HepG2 (cell line): ENCODE results near the gene RPS19. TPM values are rescaled to one million over a fixed set of nuclear protein-coding genes. Genes with fewer than 3 reads are reported as not detected.

ENCODE experiments used
- CREB3 ChIP-seq: sonication (generic); formaldehyde crosslinking; IDR thresholded peaks from 2 replicates; pipeline ENCODE4 v1.5.0; 2020; ENCODE audit warnings: missing genetic modification reagents
- HMG20B ChIP-seq: conservative IDR thresholded peaks from 2 replicates; pipeline ENCODE4 v1.6.1; 2016; ENCODE audit warnings: missing genetic modification reagents, missing compliant biosample characterization
- MBD4 ChIP-seq: IDR thresholded peaks from 2 replicates; pipeline ENCODE4 v1.6.1; 2012; ENCODE audit warnings: low read length, inconsistent platforms, borderline replicate concordance
- TBX3 ChIP-seq: fragments of 450-650 bp; IDR thresholded peaks from 2 replicates; pipeline ENCODE4 v1.6.1; 2017; ENCODE audit warnings: antibody characterized with exemption, mild to moderate bottlenecking, inconsistent platforms, borderline replicate concordance
- THAP7 ChIP-seq: sonication (generic); formaldehyde crosslinking; IDR thresholded peaks from 2 replicates; pipeline ENCODE4 v1.8.1; 2023; ENCODE audit warnings: mild to moderate bottlenecking, missing genetic modification reagents
- ZBTB25 ChIP-seq: IDR thresholded peaks from 2 replicates; pipeline ENCODE4 v1.6.1; 2018; ENCODE audit warnings: missing genetic modification reagents
- ZFP37 ChIP-seq: sonication (generic); formaldehyde crosslinking; IDR thresholded peaks from 2 replicates; pipeline ENCODE4 v1.4.0; 2020; ENCODE audit warnings: missing genetic modification reagents, borderline replicate concordance
- polyA plus RNA-seq, 8 experiments: library from polyadenylated mRNA; depleted of rRNA in 3 of 8; stranded (reverse) in 7 of 8; unstranded in 1 of 8; fragments of >200 nt; fragmentation: Illumina TruSeq in 4 of 8; extraction: Trizol in 4 of 8; gene quantifications; 2 replicates each; pipeline versions ENCODE4 v1.2.1 to v1.2.3, GENCODE V29; 2011 to 2016; ENCODE audit warnings: low read depth in 4 of 8, missing spikeins in 1 of 8, mixed read lengths in 1 of 8; ENCODE audit not compliant: insufficient read depth in 1 of 8
- total RNA-seq, 5 experiments: library from RNA; depleted of rRNA; stranded (reverse); fragments of >200 nt; fragmentation: Illumina TruSeq; extraction: Trizol; gene quantifications; 2 replicates each; pipeline ENCODE4 v1.2.3, GENCODE V29; 2016; ENCODE audit warnings: low read depth in 1 of 5
- TF ChIP-seq, protein P1 (sequence below): sonication (generic); formaldehyde crosslinking; IDR thresholded peaks from one replicate; pipeline ENCODE4 v1.5.1; 2020; ENCODE audit warnings: mild to moderate bottlenecking, missing genetic modification reagents; ENCODE audit errors: not compliant biosample characterization
- TF ChIP-seq, protein P2 (sequence below): sonication (generic); formaldehyde crosslinking; conservative IDR thresholded peaks from 2 replicates; pipeline ENCODE4 v1.4.0; 2020; ENCODE audit warnings: missing genetic modification reagents
- TF ChIP-seq, protein P3 (sequence below): fragments of 450-650 bp; IDR thresholded peaks from 2 replicates; pipeline ENCODE4 v1.6.1; 2017; ENCODE audit warnings: mild to moderate bottlenecking

RPS19 gene
- total and polyA plus RNA-seq, 2 of the 13 experiments (the other 11 are each of a cell fraction or from before 2014, with no cell fraction given) = 1,983 to 4,758 TPM

DNA sequence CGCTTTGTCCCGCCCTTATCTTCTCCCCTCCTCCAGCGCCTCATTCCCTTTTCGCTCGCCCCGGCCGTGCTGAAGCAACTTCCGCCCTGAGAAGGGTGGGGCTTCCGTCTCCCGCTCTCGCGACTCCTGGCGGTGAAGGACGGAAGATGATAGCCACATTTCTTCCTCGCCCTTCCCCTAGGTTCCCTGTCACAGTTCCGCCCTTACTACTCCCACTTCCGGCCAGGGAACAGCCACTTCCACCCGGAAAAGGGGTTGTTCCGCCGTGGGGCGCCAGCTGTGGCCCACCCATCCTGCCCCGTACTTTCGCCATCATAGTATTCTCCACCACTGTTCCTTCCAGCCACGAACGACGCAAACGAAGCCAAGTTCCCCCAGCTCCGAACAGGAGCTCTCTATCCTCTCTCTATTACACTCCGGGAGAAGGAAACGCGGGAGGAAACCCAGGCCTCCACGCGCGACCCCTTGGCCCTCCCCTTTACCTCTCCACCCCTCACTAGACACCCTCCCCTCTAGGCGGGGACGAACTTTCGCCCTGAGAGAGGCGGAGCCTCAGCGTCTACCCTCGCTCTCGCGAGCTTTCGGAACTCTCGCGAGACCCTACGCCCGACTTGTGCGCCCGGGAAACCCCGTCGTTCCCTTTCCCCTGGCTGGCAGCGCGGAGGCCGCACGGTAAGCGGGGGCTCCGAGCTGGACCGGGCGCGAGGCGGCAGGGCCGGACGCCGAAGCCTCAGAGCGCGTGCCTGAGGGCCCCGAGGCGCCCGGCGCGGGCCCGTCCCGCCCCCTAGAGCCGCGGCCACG lies at the start of gene RPS19 (continued):
- TF ChIP-seq, protein P1, sequence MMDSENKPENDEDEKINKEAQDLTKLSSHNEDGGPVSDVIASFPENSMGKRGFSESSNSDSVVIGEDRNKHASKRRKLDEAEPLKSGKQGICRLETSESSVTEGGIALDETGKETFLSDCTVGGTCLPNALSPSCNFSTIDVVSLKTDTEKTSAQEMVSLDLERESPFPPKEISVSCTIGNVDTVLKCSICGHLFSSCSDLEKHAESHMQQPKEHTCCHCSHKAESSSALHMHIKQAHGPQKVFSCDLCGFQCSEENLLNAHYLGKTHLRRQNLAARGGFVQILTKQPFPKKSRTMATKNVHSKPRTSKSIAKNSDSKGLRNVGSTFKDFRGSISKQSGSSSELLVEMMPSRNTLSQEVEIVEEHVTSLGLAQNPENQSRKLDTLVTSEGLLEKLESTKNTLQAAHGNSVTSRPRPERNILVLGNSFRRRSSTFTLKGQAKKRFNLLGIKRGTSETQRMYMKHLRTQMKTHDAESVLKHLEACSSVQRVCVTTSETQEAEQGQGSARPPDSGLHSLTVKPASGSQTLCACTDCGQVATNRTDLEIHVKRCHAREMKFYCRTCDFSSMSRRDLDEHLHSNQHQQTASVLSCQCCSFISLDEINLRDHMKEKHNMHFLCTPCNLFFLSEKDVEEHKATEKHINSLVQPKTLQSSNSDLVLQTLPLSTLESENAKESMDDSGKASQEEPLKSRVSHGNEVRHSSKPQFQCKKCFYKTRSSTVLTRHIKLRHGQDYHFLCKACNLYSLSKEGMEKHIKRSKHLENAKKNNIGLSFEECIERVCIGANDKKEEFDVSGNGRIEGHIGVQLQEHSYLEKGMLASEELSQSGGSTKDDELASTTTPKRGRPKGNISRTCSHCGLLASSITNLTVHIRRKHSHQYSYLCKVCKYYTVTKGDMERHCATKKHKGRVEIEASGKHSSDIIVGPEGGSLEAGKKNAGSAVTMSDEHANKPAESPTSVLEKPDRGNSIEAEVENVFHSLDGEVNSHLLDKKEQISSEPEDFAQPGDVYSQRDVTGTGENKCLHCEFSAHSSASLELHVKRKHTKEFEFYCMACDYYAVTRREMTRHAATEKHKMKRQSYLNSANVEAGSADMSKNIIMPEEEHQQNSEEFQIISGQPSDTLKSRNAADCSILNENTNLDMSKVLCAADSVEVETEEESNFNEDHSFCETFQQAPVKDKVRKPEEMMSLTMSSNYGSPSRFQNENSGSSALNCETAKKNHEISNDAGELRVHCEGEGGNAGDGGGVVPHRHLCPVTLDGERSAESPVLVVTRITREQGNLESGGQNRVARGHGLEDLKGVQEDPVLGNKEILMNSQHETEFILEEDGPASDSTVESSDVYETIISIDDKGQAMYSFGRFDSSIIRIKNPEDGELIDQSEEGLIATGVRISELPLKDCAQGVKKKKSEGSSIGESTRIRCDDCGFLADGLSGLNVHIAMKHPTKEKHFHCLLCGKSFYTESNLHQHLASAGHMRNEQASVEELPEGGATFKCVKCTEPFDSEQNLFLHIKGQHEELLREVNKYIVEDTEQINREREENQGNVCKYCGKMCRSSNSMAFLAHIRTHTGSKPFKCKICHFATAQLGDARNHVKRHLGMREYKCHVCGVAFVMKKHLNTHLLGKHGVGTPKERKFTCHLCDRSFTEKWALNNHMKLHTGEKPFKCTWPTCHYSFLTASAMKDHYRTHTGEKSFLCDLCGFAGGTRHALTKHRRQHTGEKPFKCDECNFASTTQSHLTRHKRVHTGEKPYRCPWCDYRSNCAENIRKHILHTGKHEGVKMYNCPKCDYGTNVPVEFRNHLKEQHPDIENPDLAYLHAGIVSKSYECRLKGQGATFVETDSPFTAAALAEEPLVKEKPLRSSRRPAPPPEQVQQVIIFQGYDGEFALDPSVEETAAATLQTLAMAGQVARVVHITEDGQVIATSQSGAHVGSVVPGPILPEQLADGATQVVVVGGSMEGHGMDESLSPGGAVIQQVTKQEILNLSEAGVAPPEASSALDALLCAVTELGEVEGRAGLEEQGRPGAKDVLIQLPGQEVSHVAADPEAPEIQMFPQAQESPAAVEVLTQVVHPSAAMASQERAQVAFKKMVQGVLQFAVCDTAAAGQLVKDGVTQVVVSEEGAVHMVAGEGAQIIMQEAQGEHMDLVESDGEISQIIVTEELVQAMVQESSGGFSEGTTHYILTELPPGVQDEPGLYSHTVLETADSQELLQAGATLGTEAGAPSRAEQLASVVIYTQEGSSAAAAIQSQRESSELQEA (CRISPR knock-in tag) = no peak
- TF ChIP-seq, protein P2, sequence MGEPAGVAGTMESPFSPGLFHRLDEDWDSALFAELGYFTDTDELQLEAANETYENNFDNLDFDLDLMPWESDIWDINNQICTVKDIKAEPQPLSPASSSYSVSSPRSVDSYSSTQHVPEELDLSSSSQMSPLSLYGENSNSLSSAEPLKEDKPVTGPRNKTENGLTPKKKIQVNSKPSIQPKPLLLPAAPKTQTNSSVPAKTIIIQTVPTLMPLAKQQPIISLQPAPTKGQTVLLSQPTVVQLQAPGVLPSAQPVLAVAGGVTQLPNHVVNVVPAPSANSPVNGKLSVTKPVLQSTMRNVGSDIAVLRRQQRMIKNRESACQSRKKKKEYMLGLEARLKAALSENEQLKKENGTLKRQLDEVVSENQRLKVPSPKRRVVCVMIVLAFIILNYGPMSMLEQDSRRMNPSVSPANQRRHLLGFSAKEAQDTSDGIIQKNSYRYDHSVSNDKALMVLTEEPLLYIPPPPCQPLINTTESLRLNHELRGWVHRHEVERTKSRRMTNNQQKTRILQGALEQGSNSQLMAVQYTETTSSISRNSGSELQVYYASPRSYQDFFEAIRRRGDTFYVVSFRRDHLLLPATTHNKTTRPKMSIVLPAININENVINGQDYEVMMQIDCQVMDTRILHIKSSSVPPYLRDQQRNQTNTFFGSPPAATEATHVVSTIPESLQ (CRISPR knock-in tag) = no peak; the same call in 1 of the 2 replicates
- no peak; the same call in 1 of the 2 replicates for TF ChIP-seq HMG20B (CRISPR knock-in tag)
- no peak for TF ChIP-seq MBD4
- 0 out of 2 replicates have a peak, but pooled peaks have one; percentile 64 for TF ChIP-seq CREB3 (CRISPR knock-in tag)
- peak; percentile 95 for TF ChIP-seq ZBTB25 (CRISPR knock-in tag)
- TF ChIP-seq, protein P3, sequence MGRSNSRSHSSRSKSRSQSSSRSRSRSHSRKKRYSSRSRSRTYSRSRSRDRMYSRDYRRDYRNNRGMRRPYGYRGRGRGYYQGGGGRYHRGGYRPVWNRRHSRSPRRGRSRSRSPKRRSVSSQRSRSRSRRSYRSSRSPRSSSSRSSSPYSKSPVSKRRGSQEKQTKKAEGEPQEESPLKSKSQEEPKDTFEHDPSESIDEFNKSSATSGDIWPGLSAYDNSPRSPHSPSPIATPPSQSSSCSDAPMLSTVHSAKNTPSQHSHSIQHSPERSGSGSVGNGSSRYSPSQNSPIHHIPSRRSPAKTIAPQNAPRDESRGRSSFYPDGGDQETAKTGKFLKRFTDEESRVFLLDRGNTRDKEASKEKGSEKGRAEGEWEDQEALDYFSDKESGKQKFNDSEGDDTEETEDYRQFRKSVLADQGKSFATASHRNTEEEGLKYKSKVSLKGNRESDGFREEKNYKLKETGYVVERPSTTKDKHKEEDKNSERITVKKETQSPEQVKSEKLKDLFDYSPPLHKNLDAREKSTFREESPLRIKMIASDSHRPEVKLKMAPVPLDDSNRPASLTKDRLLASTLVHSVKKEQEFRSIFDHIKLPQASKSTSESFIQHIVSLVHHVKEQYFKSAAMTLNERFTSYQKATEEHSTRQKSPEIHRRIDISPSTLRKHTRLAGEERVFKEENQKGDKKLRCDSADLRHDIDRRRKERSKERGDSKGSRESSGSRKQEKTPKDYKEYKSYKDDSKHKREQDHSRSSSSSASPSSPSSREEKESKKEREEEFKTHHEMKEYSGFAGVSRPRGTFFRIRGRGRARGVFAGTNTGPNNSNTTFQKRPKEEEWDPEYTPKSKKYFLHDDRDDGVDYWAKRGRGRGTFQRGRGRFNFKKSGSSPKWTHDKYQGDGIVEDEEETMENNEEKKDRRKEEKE = no peak
- peak; percentile 82; the same call in 1 of the 2 replicates for TF ChIP-seq THAP7 (CRISPR knock-in tag)
- peak; percentile 62; the same call in 1 of the 2 replicates for TF ChIP-seq ZFP37 (CRISPR knock-in tag)
- TF ChIP-seq TBX3 = no peak; the same call in 1 of the 2 replicates
